SK-N-SH (cell line): ENCODE data around the gene ASXL2. TPM values are rescaled to one million over a fixed set of nuclear protein-coding genes. Genes with fewer than 3 reads are reported as not detected.

ENCODE experiments used
- CTCF ChIA-PET: fragments of 300-600, 350-600 bp; formaldehyde crosslinking; extraction: SDS; loops from one replicate; lab custom pipeline; 2021; lab: Yijun Ruan, JAX
- POLR2A ChIA-PET: fragments of 350-600 bp; sonication (Branson Sonifier 250); formaldehyde crosslinking; extraction: SDS; loops from one replicate; lab custom pipeline; 2020; ENCODE audit warnings: antibody characterized with exemption, inconsistent platforms; lab: Yijun Ruan, JAX
- DNase-seq: peaks from one replicate; pipeline ENCODE4 v3.0.0; 2012
- H2AFZ ChIP-seq: fragments of 200-600 bp; sonication (generic); 2 replicates; pipeline ENCODE4 v1.8.1; 2016; ENCODE audit warnings: antibody characterized with exemption, mild to moderate bottlenecking, low read depth
- H3F3A ChIP-seq: fragments of 200-600 bp; sonication (generic); replicated peaks from 2 replicates; pipeline ENCODE3; 2016; ENCODE audit warnings: antibody characterized with exemption, mild to moderate bottlenecking; ENCODE audit not compliant: insufficient read depth
- H3K27ac ChIP-seq, 2 experiments: fragments of 200-500 bp in 1 of 2; fragments of 200-600 bp in 1 of 2; sonication (Bioruptor generic) in 1 of 2; sonication (generic), shearing (Covaris generic) in 1 of 2; 2 replicates each; pipeline versions ENCODE4 v1.5.1 to v1.6.1; 2014 to 2016; ENCODE audit warnings: low read depth in 2 of 2, inconsistent platforms in 1 of 2, low read length in 1 of 2, mild to moderate bottlenecking in 1 of 2, mixed read lengths in 1 of 2
- H3K27me3 ChIP-seq: fragments of 200-600 bp; sonication (generic), shearing (Covaris generic); 2 replicates; pipeline ENCODE4 v1.6.1; 2016; ENCODE audit warnings: mixed run types; ENCODE audit not compliant: insufficient read depth
- H3K36me3 ChIP-seq, 2 experiments: fragments of 200-500 bp in 1 of 2; fragments of 200-600 bp in 1 of 2; sonication (Bioruptor generic) in 1 of 2; sonication (generic) in 1 of 2; replicated peaks in 1 of 2; 2 replicates each; pipeline versions ENCODE3 to v1.5.1; 2014 to 2016; ENCODE audit warnings: low read length in 1 of 2, mild to moderate bottlenecking in 1 of 2; ENCODE audit not compliant: insufficient read depth in 2 of 2, control insufficient read depth in 1 of 2
- H3K4me1 ChIP-seq, 2 experiments: fragments of 200-500 bp in 1 of 2; fragments of 200-600 bp in 1 of 2; sonication (Bioruptor generic) in 1 of 2; sonication (generic), shearing (Covaris generic) in 1 of 2; 2 replicates each; pipeline versions ENCODE4 v1.5.1 to v1.6.1; 2014 to 2016; ENCODE audit warnings: low read depth in 1 of 2, low read length in 1 of 2, mixed run types in 1 of 2; ENCODE audit not compliant: insufficient read depth in 2 of 2, control insufficient read depth in 1 of 2
- H3K4me2 ChIP-seq: fragments of 200-600 bp; sonication (generic), shearing (Covaris generic); 2 replicates; pipeline ENCODE4 v1.6.1; 2017; ENCODE audit warnings: mixed run types
- H3K4me3 ChIP-seq, 2 experiments: fragments of 200-500 bp in 1 of 2; fragments of 200-600 bp in 1 of 2; sonication (Bioruptor generic) in 1 of 2; sonication (generic), shearing (Covaris generic) in 1 of 2; 2 replicates each; pipeline versions ENCODE4 v1.5.1 to v1.8.1; 2014 to 2016; ENCODE audit warnings: low read depth in 2 of 2, inconsistent platforms in 1 of 2, low read length in 1 of 2, mild to moderate bottlenecking in 1 of 2, mixed read lengths in 1 of 2, moderate library complexity in 1 of 2
- H3K79me2 ChIP-seq: fragments of 200-600 bp; sonication (generic); 2 replicates; pipeline ENCODE4 v1.8.1; 2017; ENCODE audit warnings: mild to moderate bottlenecking; ENCODE audit not compliant: insufficient read depth
- H3K9ac ChIP-seq: fragments of 200-600 bp; sonication (generic); 2 replicates; pipeline ENCODE4 v1.6.1; 2017; ENCODE audit warnings: mixed run types
- H3K9me2 ChIP-seq: fragments of 200-600 bp; sonication (generic); 2 replicates; pipeline ENCODE4 v1.6.1; 2017; ENCODE audit warnings: mixed run types
- H3K9me3 ChIP-seq: fragments of 200-600 bp; sonication (generic); 2 replicates; pipeline ENCODE4 v1.6.1; 2017; ENCODE audit warnings: mixed run types, mild to moderate bottlenecking, moderate library complexity
- H4K20me1 ChIP-seq: fragments of 200-600 bp; sonication (generic); 2 replicates; pipeline ENCODE4 v1.6.1; 2017; ENCODE audit warnings: mild to moderate bottlenecking, mixed run types; ENCODE audit not compliant: insufficient read depth
- CHD2 ChIP-seq: fragments of 150-350 bp; IDR thresholded peaks from 2 replicates; pipeline ENCODE4 v1.6.1; 2018; ENCODE audit warnings: low read length; ENCODE audit not compliant: partially characterized antibody
- EZH2phosphoT487 ChIP-seq: fragments of 200-600 bp; sonication (generic); IDR thresholded peaks from 2 replicates; pipeline ENCODE4 v1.6.1; 2017; ENCODE audit warnings: low read depth, mixed run types, mild to moderate bottlenecking, antibody characterized with exemption, moderate library complexity, borderline replicate concordance
- FOXM1 ChIP-seq: IDR thresholded peaks from 2 replicates; pipeline ENCODE4 v1.4.0; 2012; ENCODE audit warnings: low read depth, mild to moderate bottlenecking
- MXI1 ChIP-seq: IDR thresholded peaks from 2 replicates; pipeline ENCODE4 v1.6.1; 2012; ENCODE audit warnings: mild to moderate bottlenecking, low read depth, low read length, improper control_type of control experiment
- NRF1 ChIP-seq: IDR thresholded peaks from 2 replicates; pipeline ENCODE4 v1.6.1; 2012; ENCODE audit warnings: low read depth, mild to moderate bottlenecking, low read length
- POLR2AphosphoS5 ChIP-seq: IDR thresholded peaks from 2 replicates; pipeline ENCODE4 v1.6.1; 2012; ENCODE audit warnings: low read depth, low read length
- RCOR1 ChIP-seq: fragments of 150-350 bp; IDR thresholded peaks from 2 replicates; pipeline ENCODE4 v1.6.1; 2017; ENCODE audit warnings: antibody characterized with exemption, low read length
- SMC3 ChIP-seq: IDR thresholded peaks from 2 replicates; pipeline ENCODE4 v1.6.1; 2012; ENCODE audit warnings: low read depth, low read length, improper control_type of control experiment
- TEAD4 ChIP-seq: IDR thresholded peaks from 2 replicates; pipeline ENCODE4 v1.4.0; 2012; ENCODE audit warnings: mild to moderate bottlenecking, borderline replicate concordance; ENCODE audit not compliant: insufficient read depth
- WGBS: methylation state at CpG from one replicate; pipeline ENCODE4 v1.1.6; 2017; ENCODE audit warnings: low lambda C conversion rate; 5-methylcytosine and 5-hydroxymethylcytosine counted together
- polyA plus RNA-seq, 3 experiments: library from polyadenylated mRNA; depleted of rRNA; stranded (reverse); fragments of >200 nt; gene quantifications; 2 replicates each; pipeline ENCODE4 v1.2.3, GENCODE V29; 2012
- TF ChIP-seq, protein P1 (sequence below): fragments of 200-600 bp; sonication (generic); IDR thresholded peaks from 2 replicates; pipeline ENCODE4 v1.6.1; 2017; ENCODE audit warnings: antibody characterized with exemption, mild to moderate bottlenecking, moderate library complexity
- TF ChIP-seq, protein P2 (sequence below): IDR thresholded peaks from 2 replicates; pipeline ENCODE4 v1.4.0; 2012; ENCODE audit warnings: low read depth
- TF ChIP-seq, protein P3 (sequence below): fragments of 150-350 bp; IDR thresholded peaks from 2 replicates; pipeline ENCODE4 v1.6.1; 2016; ENCODE audit warnings: mild to moderate bottlenecking, low read depth, low read length
- TF ChIP-seq, protein P4 (sequence below): IDR thresholded peaks from 2 replicates; pipeline ENCODE4 v1.4.0; 2012; ENCODE audit warnings: low read depth, borderline replicate concordance

ASXL2 gene
- polyA plus RNA-seq, 1 of the 3 experiments (the other 2 are of a cell fraction), result 4.8 TPM

- ChIA-PET CTCF (interaction anchor here (2.1 kb wide), 1 partner anchor 37 kb away, joined by 8 read pairs; no protein-coding TSS in a partner anchor), POLR2A (no interaction called here)
- Histone ChIP-seq H3K9ac (no peak overlapping the region), H3K27me3 (no peaks in the 10 kb centered on the region), H3K27ac (no peak overlapping the region), H3F3A (no peaks in the 10 kb centered on the region), H3K4me1 (no peaks in the 10 kb centered on the region; a peak in 1 of 4 replicates), H3K4me2 (no peak overlapping the region), H2AFZ (no peak overlapping the region), H4K20me1 (no peaks in the 10 kb centered on the region), H3K4me3 (no peak overlapping the region)
- DNase-seq, result no peak
- TF ChIP-seq EZH2phosphoT487 (no peak), RCOR1 (no peak), SMC3 (no peak), POLR2AphosphoS5 (no peak), MXI1 (no peak), TEAD4 (no peak)
- TF ChIP-seq, all 33 proteins: peak for 0
- 97% methylated on average over 6 of the region's 6 CpGs for WGBS
- H3K9me3 ChIP-seq, result no peaks in the 10 kb centered on the region
- no peaks in the 10 kb centered on the region for H3K9me2 ChIP-seq
- H3K79me2 ChIP-seq, result no peaks in the 10 kb centered on the region
- peaks cover 13 to 47% of the 10 kb centered on the region in 2 experiments for H3K36me3 ChIP-seq
Observed at GRCh38 chr2:25736899-25737515, 141.3 kb downstream of the ASXL2 start.

DNA sequence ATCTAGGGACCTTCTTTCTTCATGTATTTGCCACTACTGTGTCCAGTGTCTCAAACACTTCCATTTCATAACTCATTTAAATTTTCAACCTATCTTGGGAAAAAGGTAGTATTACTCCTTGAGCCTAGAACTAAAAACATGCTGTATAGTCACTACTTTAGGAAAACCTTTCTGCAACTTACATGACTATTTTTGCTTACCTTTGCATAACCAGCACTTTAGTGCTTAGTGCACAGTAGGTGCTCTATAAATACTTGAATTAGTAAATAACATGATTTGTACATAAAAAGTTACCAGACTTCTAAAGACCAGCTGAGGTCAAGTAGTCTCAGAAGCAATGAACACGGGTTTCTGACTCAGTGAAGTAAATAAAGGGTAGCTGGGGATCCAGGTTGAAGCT, 142.5 kb downstream of the ASXL2 start:
- POLR2A ChIA-PET, result no interaction called here
- WGBS, result 96% methylated on average over 1 of the region's 1 CpG

GRCh38 chr2:25728559-25728958, 149.7 kb downstream of the ASXL2 start:
- Histone ChIP-seq H3K27ac (no peak overlapping the region), H3K36me3 (no peaks in the 10 kb centered on the region), H3K79me2 (no peaks in the 10 kb centered on the region), H3K9me3 (no peaks in the 10 kb centered on the region), H4K20me1 (no peaks in the 10 kb centered on the region), H3K4me3 (no peak overlapping the region), H3K9me2 (no peaks in the 10 kb centered on the region), H2AFZ (no peak overlapping the region), H3K4me2 (no peak overlapping the region), H3F3A (no peaks in the 10 kb centered on the region), H3K27me3 (no peaks in the 10 kb centered on the region), H3K9ac (no peak overlapping the region), H3K4me1 (no peaks in the 10 kb centered on the region)
- TF ChIP-seq EZH2phosphoT487, result no peak
- TF ChIP-seq, protein P1, sequence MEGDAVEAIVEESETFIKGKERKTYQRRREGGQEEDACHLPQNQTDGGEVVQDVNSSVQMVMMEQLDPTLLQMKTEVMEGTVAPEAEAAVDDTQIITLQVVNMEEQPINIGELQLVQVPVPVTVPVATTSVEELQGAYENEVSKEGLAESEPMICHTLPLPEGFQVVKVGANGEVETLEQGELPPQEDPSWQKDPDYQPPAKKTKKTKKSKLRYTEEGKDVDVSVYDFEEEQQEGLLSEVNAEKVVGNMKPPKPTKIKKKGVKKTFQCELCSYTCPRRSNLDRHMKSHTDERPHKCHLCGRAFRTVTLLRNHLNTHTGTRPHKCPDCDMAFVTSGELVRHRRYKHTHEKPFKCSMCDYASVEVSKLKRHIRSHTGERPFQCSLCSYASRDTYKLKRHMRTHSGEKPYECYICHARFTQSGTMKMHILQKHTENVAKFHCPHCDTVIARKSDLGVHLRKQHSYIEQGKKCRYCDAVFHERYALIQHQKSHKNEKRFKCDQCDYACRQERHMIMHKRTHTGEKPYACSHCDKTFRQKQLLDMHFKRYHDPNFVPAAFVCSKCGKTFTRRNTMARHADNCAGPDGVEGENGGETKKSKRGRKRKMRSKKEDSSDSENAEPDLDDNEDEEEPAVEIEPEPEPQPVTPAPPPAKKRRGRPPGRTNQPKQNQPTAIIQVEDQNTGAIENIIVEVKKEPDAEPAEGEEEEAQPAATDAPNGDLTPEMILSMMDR, result no peak
- TF ChIP-seq, protein P2, sequence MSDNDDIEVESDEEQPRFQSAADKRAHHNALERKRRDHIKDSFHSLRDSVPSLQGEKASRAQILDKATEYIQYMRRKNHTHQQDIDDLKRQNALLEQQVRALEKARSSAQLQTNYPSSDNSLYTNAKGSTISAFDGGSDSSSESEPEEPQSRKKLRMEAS, result no peak
- TF ChIP-seq NRF1, result no peak
- TF ChIP-seq, protein P3, sequence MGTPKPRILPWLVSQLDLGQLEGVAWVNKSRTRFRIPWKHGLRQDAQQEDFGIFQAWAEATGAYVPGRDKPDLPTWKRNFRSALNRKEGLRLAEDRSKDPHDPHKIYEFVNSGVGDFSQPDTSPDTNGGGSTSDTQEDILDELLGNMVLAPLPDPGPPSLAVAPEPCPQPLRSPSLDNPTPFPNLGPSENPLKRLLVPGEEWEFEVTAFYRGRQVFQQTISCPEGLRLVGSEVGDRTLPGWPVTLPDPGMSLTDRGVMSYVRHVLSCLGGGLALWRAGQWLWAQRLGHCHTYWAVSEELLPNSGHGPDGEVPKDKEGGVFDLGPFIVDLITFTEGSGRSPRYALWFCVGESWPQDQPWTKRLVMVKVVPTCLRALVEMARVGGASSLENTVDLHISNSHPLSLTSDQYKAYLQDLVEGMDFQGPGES, result no peak
- POLR2A ChIA-PET, result no interaction called here
- CTCF ChIA-PET, result interaction anchor here (1.1 to 2.3 kb wide), 2 partner anchors 29 to 416 kb away, joined by 4 to 7 read pairs; no protein-coding TSS in a partner anchor
- 89% methylated on average over 7 of the region's 7 CpGs for WGBS
- no peak for DNase-seq

More for the DNA sequence above, 142.5 kb downstream of the ASXL2 start:
- H3K9me2 ChIP-seq, result no peaks in the 10 kb centered on the region
- no peaks in the 10 kb centered on the region for H3K9me3 ChIP-seq
- H3K27ac ChIP-seq, result no peak overlapping the region
- H3K9ac ChIP-seq, result no peak overlapping the region
- CTCF ChIA-PET, result interaction anchor here (2.1 kb wide), 1 partner anchor 36 kb away, joined by 8 read pairs; no protein-coding TSS in a partner anchor
- no peaks in the 10 kb centered on the region for H3K79me2 ChIP-seq
- no peak for TF ChIP-seq TEAD4
- TF ChIP-seq, protein P4, sequence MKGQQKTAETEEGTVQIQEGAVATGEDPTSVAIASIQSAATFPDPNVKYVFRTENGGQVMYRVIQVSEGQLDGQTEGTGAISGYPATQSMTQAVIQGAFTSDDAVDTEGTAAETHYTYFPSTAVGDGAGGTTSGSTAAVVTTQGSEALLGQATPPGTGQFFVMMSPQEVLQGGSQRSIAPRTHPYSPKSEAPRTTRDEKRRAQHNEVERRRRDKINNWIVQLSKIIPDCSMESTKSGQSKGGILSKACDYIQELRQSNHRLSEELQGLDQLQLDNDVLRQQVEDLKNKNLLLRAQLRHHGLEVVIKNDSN, result no peak
- no peak for TF ChIP-seq CHD2
- TF ChIP-seq FOXM1, result no peak
- H3K4me2 ChIP-seq, result no peak overlapping the region
- H3F3A ChIP-seq, result no peaks in the 10 kb centered on the region
- H2AFZ ChIP-seq, result no peak overlapping the region
- H4K20me1 ChIP-seq, result no peaks in the 10 kb centered on the region
- DNase-seq, result no peak
- peaks cover 7 to 35% of the 10 kb centered on the region in 2 experiments for H3K36me3 ChIP-seq
- H3K4me3 ChIP-seq, result no peak overlapping the region
- no peaks in the 10 kb centered on the region for H3K27me3 ChIP-seq
- no peaks in the 10 kb centered on the region; a peak in 1 of 4 replicates for H3K4me1 ChIP-seq
